NCI-H460 (cell line): ENCODE data around the gene ADAMTS8. TPM values are rescaled to one million over a fixed set of nuclear protein-coding genes. Genes with fewer than 3 reads are reported as not detected.

Experiments used
- DNase-seq: peaks from one replicate; pipeline ENCODE4 v3.0.0-alpha.2; 2016; ENCODE audit warnings: low read depth; ENCODE audit errors: extremely low read depth
- total RNA-seq: library from RNA; depleted of rRNA; stranded (reverse); fragments of >200 nt; shearing (Covaris generic); gene quantifications from 2 replicates; pipeline ENCODE4 v1.2.3, GENCODE V29; 2014

ADAMTS8 gene
- total RNA-seq, 1 experiment from 2014 or later: 0.02 TPM

- DNase-seq: no peak
These were observed 35.9 kb upstream of the ADAMTS8 start for GRCh38 chr11:130464291-130464812.

- DNase-seq: no peak
These were observed 34.5 kb upstream of the ADAMTS8 start for GRCh38 chr11:130462931-130463330.

- DNase-seq: no peak
These were observed 33.9 kb upstream of the ADAMTS8 start for GRCh38 chr11:130462101-130462885.

- DNase-seq: no peak
These were observed 31.1 kb upstream of the ADAMTS8 start for GRCh38 chr11:130459521-130459920.

GRCh38 chr11:130458410-130458729 is 30.0 kb upstream of the ADAMTS8 start:
- DNase-seq: no peak

GRCh38 chr11:130457623-130458409 is 29.4 kb upstream of the ADAMTS8 start:
- no peak for DNase-seq

- DNase-seq: no peak
These were observed 27.9 kb upstream of the ADAMTS8 start for GRCh38 chr11:130456286-130456685.

GRCh38 chr11:130455483-130456127 is 27.2 kb upstream of the ADAMTS8 start:
- no peak for DNase-seq

GRCh38 chr11:130454491-130455252 is 26.3 kb upstream of the ADAMTS8 start:
- DNase-seq: no peak

- DNase-seq: no peak
These were observed 24.5 kb upstream of the ADAMTS8 start for GRCh38 chr11:130452940-130453339.

- DNase-seq: no peak
These were observed 23.8 kb upstream of the ADAMTS8 start for GRCh38 chr11:130452176-130452575.

- DNase-seq: no peak
These were observed 23.0 kb upstream of the ADAMTS8 start for GRCh38 chr11:130451231-130452019.

- no peak for DNase-seq
These were observed 21.8 kb upstream of the ADAMTS8 start for GRCh38 chr11:130449996-130450769.

- no peak for DNase-seq
These were observed 21.0 kb upstream of the ADAMTS8 start for GRCh38 chr11:130449310-130449990.

GRCh38 chr11:130448416-130449309 is 20.3 kb upstream of the ADAMTS8 start, which contains the start of gene ADAMTS15:
Gene ADAMTS15 (plus strand): TSS chr11:130448645. CDS start chr11:130448974, 329 bp downstream.
- DNase-seq: peak; percentile 37

GRCh38 chr11:130448039-130448415 is 19.6 kb upstream of the ADAMTS8 start:
- no peak for DNase-seq

- DNase-seq: no peak
These were observed 17.4 kb upstream of the ADAMTS8 start for GRCh38 chr11:130445788-130446187.
